ENCODE measurements around the gene MLXIP. TPM values are rescaled to one million over a fixed set of nuclear protein-coding genes. Genes with fewer than 3 reads are reported as not detected.

Gene MLXIP
- total and polyA plus RNA-seq, 9 of the 15 experiments (the other 6 are each of a cell fraction or from before 2014, with no cell fraction given) = 2.2 to 66.3 (median 18.1) TPM

- TF ChIP-seq KAT8 (IDR thresholded peaks at IDR 0.05; ENCODE audit: low read depth) = no peak
- no peak for TF ChIP-seq TEAD2 (tag; IDR thresholded peaks at IDR 0.05)
- TF ChIP-seq TSC22D4 (tag; IDR thresholded peaks at IDR 0.05) = peak; percentile 68; the same call in 1 of the 2 replicates
- peak; percentile 68 for TF ChIP-seq MEF2D (tag; conservative IDR thresholded peaks at IDR 0.05; ENCODE audit: low read depth)
- TF ChIP-seq ZNF668 (CRISPR knock-in tag; IDR thresholded peaks at IDR 0.05) = no peak
- no peak for TF ChIP-seq PREB (CRISPR knock-in tag; IDR thresholded peaks at IDR 0.05)
- TF ChIP-seq HDAC2 (IDR thresholded peaks at IDR 0.05) = no peak
- TF ChIP-seq DEAF1 (CRISPR knock-in tag; IDR thresholded peaks at IDR 0.05) = no peak
- peak; percentile 74; the same call in 1 of the 2 replicates for TF ChIP-seq ZBTB43 (CRISPR knock-in tag; IDR thresholded peaks at IDR 0.05)
- TF ChIP-seq GATAD2A (IDR thresholded peaks at IDR 0.05) = no peak
- no peak for TF ChIP-seq CSDE1 (IDR thresholded peaks at IDR 0.05)
- no peak for TF ChIP-seq DNMT1 (IDR thresholded peaks at IDR 0.05)
- TF ChIP-seq MTA1 (IDR thresholded peaks at IDR 0.05; ENCODE audit: borderline replicate concordance) = no peak
- TF ChIP-seq ZNF174 (CRISPR knock-in tag; IDR thresholded peaks at IDR 0.05) = no peak
- TF ChIP-seq ZFX (CRISPR knock-in tag; IDR thresholded peaks at IDR 0.05) = 0 out of 2 replicates have a peak, but pooled peaks have one; percentile 28
- TF ChIP-seq NFRKB (IDR thresholded peaks at IDR 0.05; ENCODE audit: low read depth) = no peak; the same call in 1 of the 2 replicates
- TF ChIP-seq RFX1 (IDR thresholded peaks at IDR 0.05) = no peak
- peak; percentile 75; the same call in 1 of the 2 replicates for TF ChIP-seq TOE1 (IDR thresholded peaks at IDR 0.05; ENCODE audit: borderline replicate concordance)
- TF ChIP-seq TOE1 (CRISPR knock-in tag; IDR thresholded peaks at IDR 0.05; ENCODE audit: borderline replicate concordance, low read depth) = 0 out of 2 replicates have a peak, but pooled peaks have one; percentile 47
Observed at GRCh38 chr12:122094735-122095631, 16.4 kb downstream of the MLXIP start (continued).

Measured in K562 (cell line).